Right hindlimb (tissue), 1 donor: ENCODE data around the gene ACOT7.

Experiments
- DNase-seq: peaks from one replicate; pipeline ENCODE4 v3.0.0-alpha.2; 2018

Gene ACOT7

GRCh38 chr1:6245869-6246496, 147.6 kb downstream of the ACOT7 start:
- DNase-seq, result peak; percentile 52

- peak; percentile 87 for DNase-seq
Measured at GRCh38 chr1:6245086-6245868, 148.3 kb downstream of the ACOT7 start.

GRCh38 chr1:6244401-6245049, 149.0 kb downstream of the ACOT7 start:
- DNase-seq, result no peak

- no peak for DNase-seq
Measured at GRCh38 chr1:6243993-6244392, 149.6 kb downstream of the ACOT7 start, which contains the start of gene HES3. HES3 (plus strand) TSS chr1:6244179; CDS start chr1:6244366, 187 bp downstream.

GRCh38 chr1:6243053-6243834, 150.3 kb downstream of the ACOT7 start:
- DNase-seq, result no peak

- peak; percentile 57 for DNase-seq
Measured at GRCh38 chr1:6241887-6242740, 151.5 kb downstream of the ACOT7 start.

- no peak for DNase-seq
Measured at GRCh38 chr1:6241107-6241886, 152.3 kb downstream of the ACOT7 start.

- no peak for DNase-seq
Measured at GRCh38 chr1:6239950-6240768, 153.4 kb downstream of the ACOT7 start.

GRCh38 chr1:6239213-6239752, 154.3 kb downstream of the ACOT7 start:
- DNase-seq, result no peak

GRCh38 chr1:6237093-6237492, 156.5 kb downstream of the ACOT7 start:
- no peak for DNase-seq

- no peak for DNase-seq
Measured at GRCh38 chr1:6235296-6235677, 158.3 kb downstream of the ACOT7 start.

GRCh38 chr1:6234502-6235295, 158.9 kb downstream of the ACOT7 start:
- no peak for DNase-seq

GRCh38 chr1:6233376-6233775, 160.2 kb downstream of the ACOT7 start:
- no peak for DNase-seq

- no peak for DNase-seq
Measured at GRCh38 chr1:6225651-6226050, 167.9 kb downstream of the ACOT7 start.

- DNase-seq, result no peak
Measured at GRCh38 chr1:6224718-6225117, 168.8 kb downstream of the ACOT7 start.

GRCh38 chr1:6223617-6224016, 169.9 kb downstream of the ACOT7 start:
- DNase-seq, result no peak

GRCh38 chr1:6222636-6223035, 170.9 kb downstream of the ACOT7 start:
- DNase-seq, result peak; percentile 87

- DNase-seq, result no peak
Measured at GRCh38 chr1:6221210-6221784, 172.3 kb downstream of the ACOT7 start.

- no peak for DNase-seq
Measured at GRCh38 chr1:6220236-6220635, 173.3 kb downstream of the ACOT7 start.
